Measurements from ENCODE around the gene CSF1R.

- TF ChIP-seq CTCF (IDR thresholded peaks at IDR 0.05; ENCODE audit: low read depth, low read length, missing input control) (no peak), EGR1 (IDR thresholded peaks at IDR 0.05; ENCODE audit: low read depth in 2 of 2) (no peak), HNF4A (conservative IDR thresholded peaks at IDR 0.05) (peak in 1 of 2 donors; percentile 27), TAF1 (conservative IDR thresholded peaks at IDR 0.05) (no peak), YY1 (IDR thresholded peaks at IDR 0.05) (no peak)
These were observed 35.8 kb upstream of the CSF1R start for GRCh38 chr5:150122158-150122510.
